Endothelial cell of hepatic sinusoid (primary cell): Measurements from ENCODE around the gene HOXA6.

ENCODE experiments used
- in situ Hi-C: cut with HindIII; loops from 2 replicates; pipeline ENCODE4 v1.10.0; 2017; ENCODE audit warnings: low sequenced_read_pairs

HOXA6 gene

GRCh38 chr7:27173956-27174873 lies 26.6 kb upstream of the HOXA6 start, which contains the start of gene HOXA10:
Gene HOXA10, minus strand, starts transcription at chr7:27174320. Its CDS starts 14 bp downstream, at chr7:27174306.
- in situ Hi-C loops, result loop anchor here (25.0 kb wide), 1 partner anchor 1287 kb away; no protein-coding TSS in a partner anchor

GRCh38 chr7:27173511-27173955 lies 26.0 kb upstream of the HOXA6 start:
- in situ Hi-C loops, result loop anchor here (25.0 kb wide), 1 partner anchor 1286 kb away; no protein-coding TSS in a partner anchor

GRCh38 chr7:27172823-27173510 lies 25.4 kb upstream of the HOXA6 start:
- in situ Hi-C loops, result loop anchor here (25.0 kb wide), 1 partner anchor 1286 kb away; no protein-coding TSS in a partner anchor

GRCh38 chr7:27172315-27172774 lies 24.8 kb upstream of the HOXA6 start:
- in situ Hi-C loops, result loop anchor here (25.0 kb wide), 1 partner anchor 1285 kb away; no protein-coding TSS in a partner anchor

- in situ Hi-C loops, result loop anchor here (25.0 kb wide), 1 partner anchor 1284 kb away; no protein-coding TSS in a partner anchor
Observed at GRCh38 chr7:27171637-27172314, 24.2 kb upstream of the HOXA6 start.

GRCh38 chr7:27171325-27171636 lies 23.7 kb upstream of the HOXA6 start:
- in situ Hi-C loops, result loop anchor here (25.0 kb wide), 1 partner anchor 1284 kb away; no protein-coding TSS in a partner anchor

- in situ Hi-C loops, result loop anchor here (25.0 kb wide), 1 partner anchor 1283 kb away; no protein-coding TSS in a partner anchor
Observed at GRCh38 chr7:27170426-27171324, 23.1 kb upstream of the HOXA6 start.

GRCh38 chr7:27169658-27170425 lies 22.3 kb upstream of the HOXA6 start:
- in situ Hi-C loops, result loop anchor here (10.0 to 25.0 kb wide), 2 partner anchors 1095 to 1283 kb away; no protein-coding TSS in a partner anchor

- in situ Hi-C loops, result loop anchor here (10.0 to 25.0 kb wide), 2 partner anchors 1094 to 1281 kb away; no protein-coding TSS in a partner anchor
Observed at GRCh38 chr7:27168265-27168947, 20.8 kb upstream of the HOXA6 start.

GRCh38 chr7:27167916-27168264 lies 20.3 kb upstream of the HOXA6 start:
- in situ Hi-C loops, result loop anchor here (10.0 to 25.0 kb wide), 2 partner anchors 1093 to 1281 kb away; no protein-coding TSS in a partner anchor

GRCh38 chr7:27166531-27167505 lies 19.2 kb upstream of the HOXA6 start:
- in situ Hi-C loops, result loop anchor here (10.0 to 25.0 kb wide), 2 partner anchors 1092 to 1280 kb away; no protein-coding TSS in a partner anchor

GRCh38 chr7:27165996-27166530 lies 18.5 kb upstream of the HOXA6 start:
- in situ Hi-C loops, result loop anchor here (10.0 to 25.0 kb wide), 2 partner anchors 1091 to 1279 kb away; no protein-coding TSS in a partner anchor

- in situ Hi-C loops, result loop anchor here (10.0 to 25.0 kb wide), 2 partner anchors 1091 to 1278 kb away; no protein-coding TSS in a partner anchor
Observed at GRCh38 chr7:27165089-27165995, 17.8 kb upstream of the HOXA6 start, which contains the start of gene HOXA9. Gene HOXA9, minus strand, starts transcription at chr7:27165537. Its CDS starts 80 bp downstream, at chr7:27165457.

GRCh38 chr7:27164367-27165088 lies 17.0 kb upstream of the HOXA6 start:
- in situ Hi-C loops, result loop anchor here (5.0 to 25.0 kb wide), 4 partner anchors 37 to 1277 kb away; no protein-coding TSS in a partner anchor

- in situ Hi-C loops, result loop anchor here (5.0 to 25.0 kb wide), 4 partner anchors 37 to 1277 kb away; no protein-coding TSS in a partner anchor
Observed at GRCh38 chr7:27164045-27164366, 16.4 kb upstream of the HOXA6 start.
